GM12892 (cell line): ENCODE data around the gene CDK13.

Source experiments
- POLR2A ChIP-seq: IDR thresholded peaks from 2 replicates; pipeline ENCODE4 v1.6.1; 2011; ENCODE audit warnings: low read depth, low read length, control low read depth
- POLR2AphosphoS5 ChIP-seq: IDR thresholded peaks from 2 replicates; pipeline ENCODE4 v1.6.1; 2011; ENCODE audit warnings: low read depth, low read length, control low read depth
- TAF1 ChIP-seq: IDR thresholded peaks from 2 replicates; pipeline ENCODE4 v1.6.1; 2011; ENCODE audit warnings: low read depth, mild to moderate bottlenecking, control low read depth, low read length, borderline replicate concordance

- TF ChIP-seq TAF1 (no peak), POLR2A (no peak), POLR2AphosphoS5 (no peak)
These were observed 152.8 kb downstream of the CDK13 start for GRCh38 chr7:40102897-40103296.
